Measurements from ENCODE around the gene SH2B2.
A peak's percentile ranks its signal among the peaks of the same experiment; 100 is the strongest.

The SH2B2 gene

GRCh38 chr7:102266541-102266940 lies 20.1 kb upstream of the SH2B2 start:
- no peak for DNase-seq (ENCODE audit: low read depth)

- DNase-seq (ENCODE audit: low read depth): no peak
Observed at GRCh38 chr7:102268635-102269034, 18.0 kb upstream of the SH2B2 start.

GRCh38 chr7:102270178-102270887 lies 16.3 kb upstream of the SH2B2 start:
- DNase-seq (ENCODE audit: low read depth): no peak

DNA sequence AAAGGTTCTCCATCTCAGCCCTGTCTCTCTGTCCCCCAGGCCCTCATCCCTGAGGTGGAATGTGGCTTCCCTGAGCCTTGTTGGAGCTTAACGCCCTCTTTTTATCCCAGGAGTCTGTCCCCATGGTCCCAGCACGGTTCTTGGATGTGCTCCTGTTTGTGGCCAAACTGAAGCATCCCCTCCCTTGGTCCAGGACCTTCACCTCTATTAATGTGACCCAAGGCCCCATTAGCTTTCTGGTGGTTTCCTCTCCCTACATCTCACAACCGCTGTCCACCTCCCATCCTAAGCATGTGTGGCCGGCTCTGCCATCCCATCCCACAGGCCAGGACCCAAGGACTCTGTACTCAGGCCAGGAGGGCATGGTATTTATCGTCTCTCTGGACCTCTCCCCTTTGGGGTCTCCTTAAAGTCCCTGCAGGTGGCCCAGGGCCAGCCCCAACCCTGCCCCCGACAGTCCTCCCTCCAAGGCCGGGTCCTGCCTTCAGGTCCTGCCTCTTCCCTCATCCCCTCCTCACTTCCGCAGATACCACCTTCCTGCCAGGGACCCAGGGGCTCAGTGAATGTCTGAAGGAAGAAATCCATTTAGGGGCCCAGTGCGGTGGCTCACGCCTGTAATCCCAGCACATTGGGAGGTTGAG lies 15.4 kb upstream of the SH2B2 start:
- DNase-seq (ENCODE audit: low read depth): no peak

- DNase-seq (ENCODE audit: low read depth): peak; percentile 62
Observed at GRCh38 chr7:102272075-102272916, 14.4 kb upstream of the SH2B2 start.

DNA sequence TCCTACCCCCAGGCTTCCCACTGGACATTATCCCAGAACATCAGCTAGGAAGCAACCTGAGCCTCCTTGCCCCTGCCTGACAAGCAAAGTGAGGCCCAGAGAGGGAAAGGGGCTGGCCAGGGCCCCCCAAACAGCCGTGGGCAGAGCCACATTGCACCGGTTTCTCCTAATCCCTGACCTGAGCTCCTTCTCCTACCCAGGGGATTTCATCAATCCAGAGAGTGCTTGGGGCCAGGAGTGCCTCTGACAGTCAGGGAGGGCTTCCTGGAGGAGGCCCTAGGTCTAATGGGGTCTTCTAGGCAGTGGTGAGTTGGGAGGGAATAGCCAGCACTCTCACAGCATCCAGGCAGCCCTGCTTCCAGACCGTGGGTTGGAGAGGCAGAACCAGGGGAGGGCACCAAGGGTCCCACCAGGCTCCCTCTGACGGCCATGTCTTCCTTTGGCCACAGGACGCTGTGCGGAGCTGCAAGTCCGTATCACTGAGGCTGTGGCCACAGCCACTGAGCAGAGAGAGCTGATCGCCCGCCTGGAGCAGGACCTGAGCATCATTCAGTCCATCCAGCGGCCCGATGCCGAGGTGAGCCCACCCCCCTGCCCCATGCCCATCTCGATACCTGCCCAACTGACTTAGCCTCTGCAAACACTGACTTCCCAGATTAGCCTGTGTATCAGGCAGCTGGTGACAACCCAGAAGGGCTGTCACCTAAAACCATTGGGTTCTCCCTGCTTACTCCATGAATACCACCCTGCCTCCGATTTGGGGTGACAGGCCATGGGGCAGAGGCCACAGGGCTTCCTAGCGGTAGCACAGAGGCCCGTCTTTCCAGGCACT lies 13.5 kb upstream of the SH2B2 start:
- no peak for DNase-seq (ENCODE audit: low read depth)

GRCh38 chr7:102273749-102274712 lies 12.6 kb upstream of the SH2B2 start:
- DNase-seq (ENCODE audit: low read depth): no peak

GRCh38 chr7:102275123-102275703 lies 11.5 kb upstream of the SH2B2 start:
- no peak for DNase-seq (ENCODE audit: low read depth)

DNA sequence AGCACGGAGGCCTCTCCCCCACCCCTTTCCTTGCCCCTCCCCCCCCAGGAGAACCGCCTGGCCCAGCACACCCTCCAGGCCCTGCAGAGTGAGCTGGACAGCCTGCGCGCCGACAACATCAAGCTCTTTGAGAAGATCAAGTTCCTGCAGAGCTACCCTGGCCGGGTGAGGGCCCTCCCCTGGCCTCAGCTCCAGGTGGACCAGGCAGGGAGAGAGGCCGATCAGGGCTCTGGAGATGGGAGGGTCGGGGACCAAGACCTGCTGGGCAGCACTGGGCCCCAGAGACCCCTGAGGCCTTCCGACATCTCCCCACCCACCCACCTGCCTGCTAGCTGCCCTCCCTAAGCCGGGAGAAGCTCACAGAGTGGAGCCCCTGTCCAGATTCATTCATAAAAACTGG lies 8.8 kb upstream of the SH2B2 start:
- DNase-seq (ENCODE audit: low read depth): no peak

DNA sequence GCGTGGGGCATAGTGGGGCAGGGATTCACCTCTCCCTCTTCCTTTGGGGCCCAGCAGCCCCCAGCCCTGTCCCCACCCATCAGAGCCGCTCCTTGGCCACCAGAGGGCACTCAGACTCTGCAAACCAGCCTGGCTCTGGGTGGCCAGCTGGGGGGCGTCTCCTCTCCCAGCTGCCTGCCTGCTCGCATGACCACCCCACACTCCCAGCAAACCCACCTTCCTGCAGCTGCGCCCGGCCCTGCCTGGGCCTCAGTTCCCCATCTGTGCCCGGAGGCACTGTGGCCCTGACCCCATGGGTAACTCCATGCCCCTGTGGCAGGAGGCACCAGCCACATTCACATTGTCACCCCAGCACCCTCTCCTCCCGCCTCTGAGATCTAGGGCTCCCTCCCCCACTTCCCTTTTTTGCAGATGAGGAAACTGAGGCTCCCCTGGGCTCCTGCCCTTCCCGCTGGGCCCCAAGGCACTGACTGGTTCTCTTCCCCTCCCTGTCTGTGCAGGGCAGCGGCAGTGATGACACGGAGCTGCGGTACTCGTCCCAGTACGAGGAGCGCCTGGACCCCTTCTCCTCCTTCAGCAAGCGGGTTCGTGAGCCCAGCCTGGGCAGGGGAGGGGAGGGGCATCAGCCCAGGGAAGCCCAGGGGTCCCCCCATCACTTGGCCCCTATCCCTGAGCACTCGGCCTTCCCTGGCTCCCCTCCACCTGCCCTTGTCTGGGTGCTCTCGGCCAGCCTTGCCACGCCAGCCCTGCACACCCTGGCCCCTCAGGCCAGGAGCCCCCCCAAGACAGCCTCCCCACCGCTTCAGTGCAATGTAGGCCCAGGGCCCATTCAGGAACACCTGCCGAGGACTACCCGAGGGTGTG lies 6.9 kb upstream of the SH2B2 start:
- DNase-seq (ENCODE audit: low read depth): peak; percentile 39

- no peak for DNase-seq (ENCODE audit: low read depth)
Observed at GRCh38 chr7:102280521-102280920, 6.1 kb upstream of the SH2B2 start.

GRCh38 chr7:102281785-102282184 lies 4.9 kb upstream of the SH2B2 start:
- no peak for DNase-seq (ENCODE audit: low read depth)

GRCh38 chr7:102282465-102283362 lies 4.0 kb upstream of the SH2B2 start:
- DNase-seq (ENCODE audit: low read depth): no peak

DNA sequence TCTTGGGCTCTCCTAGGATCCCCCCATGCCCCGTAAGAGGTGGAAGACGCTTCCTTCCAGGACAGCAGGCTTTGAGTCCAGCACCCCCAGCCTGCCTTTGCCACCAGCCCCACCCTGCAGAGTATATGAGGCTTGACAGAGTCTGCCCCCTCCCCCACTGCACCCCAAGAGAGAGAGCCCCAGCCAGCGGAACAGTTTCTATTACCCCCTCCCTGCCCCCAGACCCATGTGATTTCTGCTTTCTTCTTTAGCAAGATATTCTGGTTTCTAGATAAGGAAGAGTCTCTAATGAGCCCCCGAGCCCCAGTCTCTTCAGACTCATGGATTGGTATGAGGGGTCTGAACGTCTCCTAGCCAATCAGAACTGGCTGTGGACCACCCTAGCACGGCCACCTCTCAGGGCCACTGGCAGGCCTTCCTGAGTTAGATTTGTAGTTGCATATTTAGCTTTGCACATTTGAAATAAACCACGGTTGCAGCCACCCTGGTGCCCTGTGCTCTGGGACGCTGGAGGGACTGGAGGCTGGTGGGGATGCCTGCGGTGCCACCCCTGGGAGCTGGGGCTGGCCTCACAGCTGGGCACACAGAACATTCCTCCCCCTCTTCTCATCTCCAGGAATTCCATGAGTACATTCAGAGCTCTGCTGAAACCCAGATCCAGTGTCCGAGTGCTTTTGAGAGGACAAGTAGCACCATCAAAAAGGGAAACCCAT lies 3.0 kb upstream of the SH2B2 start:
- DNase-seq (ENCODE audit: low read depth): no peak

- no peak for DNase-seq (ENCODE audit: low read depth)
Observed at GRCh38 chr7:102284399-102284798, 2.3 kb upstream of the SH2B2 start.

DNA sequence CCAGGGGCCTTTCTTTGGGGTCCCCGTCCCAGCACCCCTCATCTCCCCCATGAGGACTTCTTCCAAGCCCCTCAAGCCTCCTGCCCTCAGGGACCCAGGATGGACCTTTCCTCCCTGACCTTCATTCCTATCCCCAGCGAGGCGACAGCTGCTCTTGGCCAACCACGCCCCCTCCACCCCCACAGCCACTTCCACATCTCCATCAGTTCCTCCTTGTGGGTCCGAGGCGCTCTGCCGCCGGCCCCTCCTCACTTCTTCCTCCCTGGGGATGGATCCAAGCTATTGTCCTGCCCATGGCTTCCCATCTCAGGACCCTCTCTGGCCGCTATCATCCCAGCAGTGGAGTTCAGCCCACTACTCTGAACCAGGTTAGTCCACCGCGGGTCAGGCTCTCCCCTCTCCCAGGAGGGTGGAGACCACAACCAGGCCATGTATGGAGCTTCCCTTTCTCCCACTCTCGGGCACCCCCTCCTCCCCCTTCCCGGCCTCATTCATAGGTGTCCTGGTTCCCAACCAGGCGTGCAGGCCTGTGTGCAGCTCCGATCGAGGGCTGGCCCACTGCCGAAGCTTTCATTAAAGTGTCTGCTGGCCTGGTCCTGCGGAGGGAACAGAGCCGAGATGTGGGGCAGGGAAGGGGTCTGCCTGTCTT lies 1.7 kb upstream of the SH2B2 start:
- DNase-seq (ENCODE audit: low read depth): no peak

- no peak for DNase-seq (ENCODE audit: low read depth)
Observed at GRCh38 chr7:102285540-102286236, 980 bp upstream of the SH2B2 start.

Measured in stimulated activated CD8-positive, alpha-beta memory T cell treated with anti-CD3 and anti-CD28 coated beads, Interleukin-12 subunit alpha, Interleukin-12 subunit beta, amount 100 ng/mL, for 1 hour (primary cell).